DMS53 treated with DMSO at 0.1 percent for 48 hours (cell line): Measurements from ENCODE around the gene NEK5.
"Not testable (repeated sequence)": the region's sequence is repeated elsewhere in the genome, so short reads cannot be mapped to it uniquely, and the experiment has no call there.

Experiments
- DNase-seq: peaks from one replicate; lab custom pipeline; 2025; ENCODE audit not compliant: unreplicated experiment; lab: John Stamatoyannopoulos, UW

Gene NEK5

GRCh38 chr13:52128714-52129700, at the start of gene NEK5:
NEK5 (minus strand) TSS chr13:52129073; CDS start chr13:52127482, 1,591 bp downstream.
- DNase-seq = peak; percentile 78

- no peak for DNase-seq
These were observed 48.4 kb upstream of the NEK5 start for GRCh38 chr13:52177276-52177675.

- not testable (repeated sequence) for DNase-seq
These were observed 45.1 kb upstream of the NEK5 start for GRCh38 chr13:52173970-52174369.

GRCh38 chr13:52173373-52173772, 44.5 kb upstream of the NEK5 start:
- no peak for DNase-seq

GRCh38 chr13:52171686-52172085, 42.8 kb upstream of the NEK5 start:
- not testable (repeated sequence) for DNase-seq

GRCh38 chr13:52170828-52171391, 42.0 kb upstream of the NEK5 start:
- DNase-seq = not testable (repeated sequence)

- DNase-seq = no peak
These were observed 41.0 kb upstream of the NEK5 start for GRCh38 chr13:52169839-52170238.

- no peak for DNase-seq
These were observed 36.5 kb upstream of the NEK5 start for GRCh38 chr13:52165411-52165810.

- no peak for DNase-seq
These were observed 36.1 kb upstream of the NEK5 start for GRCh38 chr13:52164989-52165388.

- DNase-seq = not testable (repeated sequence)
These were observed 35.0 kb upstream of the NEK5 start for GRCh38 chr13:52163878-52164277.

GRCh38 chr13:52162279-52163101, 33.6 kb upstream of the NEK5 start:
- no peak for DNase-seq

- DNase-seq = no peak
These were observed 32.3 kb upstream of the NEK5 start for GRCh38 chr13:52161181-52161646.

- no peak for DNase-seq
These were observed 31.6 kb upstream of the NEK5 start for GRCh38 chr13:52160506-52160905.

- no peak for DNase-seq
These were observed 31.2 kb upstream of the NEK5 start for GRCh38 chr13:52160053-52160452.

GRCh38 chr13:52159159-52159982, 30.5 kb upstream of the NEK5 start, which contains the start of gene NEK3:
NEK3 (minus strand) TSS chr13:52159597; CDS start chr13:52156191, 3,406 bp downstream.
- DNase-seq = peak; percentile 42

GRCh38 chr13:52158629-52159158, 29.8 kb upstream of the NEK5 start:
- no peak for DNase-seq

GRCh38 chr13:52156724-52157261, 27.9 kb upstream of the NEK5 start:
- DNase-seq = no peak

- DNase-seq = no peak
These were observed 26.3 kb upstream of the NEK5 start for GRCh38 chr13:52155177-52155576.

- no peak for DNase-seq
These were observed 18.4 kb upstream of the NEK5 start for GRCh38 chr13:52147225-52147624.

- no peak for DNase-seq
These were observed 12.4 kb upstream of the NEK5 start for GRCh38 chr13:52141299-52141698.
